WERI-Rb-1 (cell line): ENCODE results near the gene MC2R.

Source experiments
- DNase-seq: peaks from one replicate; pipeline ENCODE4 v3.0.0-alpha.2; 2020
- H3K27ac ChIP-seq: fragments of 250-450 bp; sonication (Bioruptor Pico); 2 replicates; pipeline ENCODE4 v1.5.1; 2020; ENCODE audit warnings: mild to moderate bottlenecking, moderate library complexity
- H3K27me3 ChIP-seq: fragments of 250-450 bp; sonication (Bioruptor Pico); 2 replicates; pipeline ENCODE4 v1.5.1; 2021; ENCODE audit warnings: mild to moderate bottlenecking, low read depth, moderate library complexity; ENCODE audit not compliant: insufficient read depth, severe bottlenecking
- H3K36me3 ChIP-seq: fragments of 250-450 bp; sonication (Bioruptor Pico); 2 replicates; pipeline ENCODE4 v1.5.1; 2020; ENCODE audit warnings: mild to moderate bottlenecking, moderate library complexity
- H3K4me3 ChIP-seq: 2 replicates; pipeline ENCODE4 v1.5.1; 2011; ENCODE audit warnings: low read depth, mild to moderate bottlenecking, control low read depth, low read length
- H3K9me3 ChIP-seq: fragments of 250-450 bp; sonication (Bioruptor Pico); 2 replicates; pipeline ENCODE4 v1.5.1; 2021; ENCODE audit warnings: mild to moderate bottlenecking, moderate library complexity; ENCODE audit not compliant: severe bottlenecking
- TF ChIP-seq, protein P1 (sequence below): IDR thresholded peaks from 2 replicates; pipeline ENCODE4 v1.5.1; 2011; ENCODE audit warnings: low read depth, mild to moderate bottlenecking, control low read depth, inconsistent platforms, low read length

MC2R gene

DNA sequence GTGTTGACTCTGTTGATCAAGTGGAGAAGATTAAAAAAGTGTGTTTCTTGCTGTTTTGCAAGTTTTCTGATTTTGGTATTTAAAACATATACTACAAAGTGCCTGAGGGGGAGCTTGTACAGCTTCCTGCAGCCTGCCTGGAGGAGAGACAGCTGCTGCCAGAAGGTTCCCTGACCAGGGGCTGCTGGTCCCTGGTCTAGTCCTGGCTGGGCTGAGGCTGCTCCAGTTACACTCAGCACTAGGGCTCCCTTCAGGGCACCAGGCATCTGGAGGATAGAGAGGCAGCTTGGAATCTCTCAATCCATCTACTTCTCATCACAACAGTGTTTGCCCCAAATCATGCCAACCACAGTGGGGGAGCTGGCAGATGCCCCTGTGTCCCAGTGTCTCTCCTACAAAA lies 4.8 kb downstream of the MC2R start:
- TF ChIP-seq, protein P1, sequence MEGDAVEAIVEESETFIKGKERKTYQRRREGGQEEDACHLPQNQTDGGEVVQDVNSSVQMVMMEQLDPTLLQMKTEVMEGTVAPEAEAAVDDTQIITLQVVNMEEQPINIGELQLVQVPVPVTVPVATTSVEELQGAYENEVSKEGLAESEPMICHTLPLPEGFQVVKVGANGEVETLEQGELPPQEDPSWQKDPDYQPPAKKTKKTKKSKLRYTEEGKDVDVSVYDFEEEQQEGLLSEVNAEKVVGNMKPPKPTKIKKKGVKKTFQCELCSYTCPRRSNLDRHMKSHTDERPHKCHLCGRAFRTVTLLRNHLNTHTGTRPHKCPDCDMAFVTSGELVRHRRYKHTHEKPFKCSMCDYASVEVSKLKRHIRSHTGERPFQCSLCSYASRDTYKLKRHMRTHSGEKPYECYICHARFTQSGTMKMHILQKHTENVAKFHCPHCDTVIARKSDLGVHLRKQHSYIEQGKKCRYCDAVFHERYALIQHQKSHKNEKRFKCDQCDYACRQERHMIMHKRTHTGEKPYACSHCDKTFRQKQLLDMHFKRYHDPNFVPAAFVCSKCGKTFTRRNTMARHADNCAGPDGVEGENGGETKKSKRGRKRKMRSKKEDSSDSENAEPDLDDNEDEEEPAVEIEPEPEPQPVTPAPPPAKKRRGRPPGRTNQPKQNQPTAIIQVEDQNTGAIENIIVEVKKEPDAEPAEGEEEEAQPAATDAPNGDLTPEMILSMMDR = no peak

GRCh38 chr18:13909141-13909940 lies 6.0 kb downstream of the MC2R start:
- H3K9me3 ChIP-seq = peaks cover 3% of the 10 kb centered on the region
- TF ChIP-seq, protein P1 = no peak

More for the DNA sequence above, 4.8 kb downstream of the MC2R start:
- Histone ChIP-seq H3K9me3 (no peaks in the 10 kb centered on the region), H3K4me3 (no peak overlapping the region), H3K27me3 (peaks cover 89% of the 10 kb centered on the region), H3K27ac (no peak overlapping the region), H3K36me3 (no peaks in the 10 kb centered on the region)
- DNase-seq = no peak

GRCh38 chr18:13900633-13901032 lies 14.7 kb downstream of the MC2R start:
- Histone ChIP-seq H3K9me3 (peaks cover 3% of the 10 kb centered on the region), H3K27ac (no peak overlapping the region), H3K4me3 (no peak overlapping the region), H3K36me3 (no peaks in the 10 kb centered on the region), H3K27me3 (peaks cover 69% of the 10 kb centered on the region)
- TF ChIP-seq, protein P1 = no peak
- no peak for DNase-seq

More at GRCh38 chr18:13909141-13909940, 6.0 kb downstream of the MC2R start:
- no peak for DNase-seq
- Histone ChIP-seq H3K4me3 (no peak overlapping the region), H3K36me3 (no peaks in the 10 kb centered on the region), H3K27me3 (peaks cover 84% of the 10 kb centered on the region), H3K27ac (no peak overlapping the region)

- Histone ChIP-seq H3K4me3 (no peak overlapping the region), H3K27ac (no peak overlapping the region), H3K36me3 (no peaks in the 10 kb centered on the region), H3K27me3 (peaks cover 86% of the 10 kb centered on the region), H3K9me3 (no peaks in the 10 kb centered on the region)
- TF ChIP-seq, protein P1 = no peak
- DNase-seq = no peak
These were observed 19.8 kb downstream of the MC2R start for GRCh38 chr18:13895505-13896033.

DNA sequence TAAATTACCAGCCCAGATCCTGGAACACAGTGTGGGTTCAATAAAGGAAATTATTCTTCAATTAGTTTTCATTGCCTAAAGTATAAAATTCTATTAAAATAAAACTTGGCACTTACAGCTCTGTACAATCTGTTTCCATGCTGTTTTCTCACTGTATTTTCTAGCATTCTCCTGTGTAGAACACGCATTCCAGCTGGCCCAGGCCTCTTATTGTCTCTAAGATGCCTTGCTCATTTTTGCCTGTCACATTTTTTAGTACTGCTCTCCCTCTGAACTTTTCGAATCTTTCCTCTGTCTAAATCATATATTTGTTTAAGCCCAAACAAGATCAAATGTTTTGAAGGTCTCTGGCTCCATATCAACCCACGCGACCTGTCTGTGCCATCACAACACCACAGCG lies 20.8 kb downstream of the MC2R start:
- Histone ChIP-seq H3K9me3 (no peaks in the 10 kb centered on the region), H3K4me3 (no peak overlapping the region), H3K27me3 (peaks cover 93% of the 10 kb centered on the region), H3K27ac (no peak overlapping the region), H3K36me3 (no peaks in the 10 kb centered on the region)
- TF ChIP-seq, protein P1 = no peak
- no peak for DNase-seq
